CD14-positive monocyte (primary cell): ENCODE results near the gene LIFR. TPM values are rescaled to one million over a fixed set of nuclear protein-coding genes. Genes with fewer than 3 reads are reported as not detected.

ENCODE experiments used
- DNase-seq, 3 donors: peaks; one replicate each; pipeline ENCODE4 v3.0.0-alpha.2; 2011 to 2022
- H2AFZ ChIP-seq: 2 replicates; pipeline ENCODE4 v1.6.0; 2012; ENCODE audit warnings: mild to moderate bottlenecking, low read depth, low read length, inconsistent platforms; ENCODE audit not compliant: insufficient read depth, poor library complexity, severe bottlenecking
- H3K27ac ChIP-seq, 2 donors: 1 replicate in 1 of 2; 2 replicates in 1 of 2; pipeline ENCODE4 v1.5.1; 2012 to 2013; ENCODE audit warnings: low read length in 2 of 2, control low read depth in 1 of 2, inconsistent platforms in 1 of 2, low read depth in 1 of 2, mild to moderate bottlenecking in 1 of 2
- H3K27me3 ChIP-seq, 2 donors: one replicate each; pipeline versions ENCODE4 v1.6.0 to v1.6.1; 2011 to 2013; ENCODE audit warnings: low read length in 2 of 2; ENCODE audit not compliant: control insufficient read depth in 2 of 2, insufficient read depth in 2 of 2
- H3K36me3 ChIP-seq, 2 donors: replicated peaks in 1 of 2; 1 replicate in 1 of 2; 2 replicates in 1 of 2; pipeline versions ENCODE4 v1.5.1 to v1.6.1; 2012 to 2013; ENCODE audit warnings: low read length in 2 of 2, control low read depth in 1 of 2, inconsistent platforms in 1 of 2, mild to moderate bottlenecking in 1 of 2; ENCODE audit not compliant: insufficient read depth in 2 of 2, control insufficient read depth in 1 of 2
- H3K4me1 ChIP-seq, 2 donors: 1 replicate in 1 of 2; 2 replicates in 1 of 2; pipeline versions ENCODE4 v1.5.1 to v1.6.1; 2012 to 2013; ENCODE audit warnings: low read length in 2 of 2, control low read depth in 1 of 2, inconsistent platforms in 1 of 2, mild to moderate bottlenecking in 1 of 2, moderate library complexity in 1 of 2; ENCODE audit not compliant: insufficient read depth in 2 of 2, control insufficient read depth in 1 of 2
- H3K4me2 ChIP-seq: replicated peaks from 2 replicates; pipeline ENCODE3; 2012; ENCODE audit warnings: low read length, moderate library complexity, mild to moderate bottlenecking; ENCODE audit not compliant: poor library complexity, severe bottlenecking; ENCODE audit errors: extremely low read depth
- H3K4me3 ChIP-seq, 3 experiments: fragments of 200-600 bp in 1 of 3; sonication (generic) in 1 of 3; replicated peaks in 1 of 3; 1 replicate in 2 of 3; 2 replicates in 1 of 3; pipeline ENCODE4 v1.5.1; 2011 to 2013; ENCODE audit warnings: low read length in 3 of 3, mild to moderate bottlenecking in 3 of 3, control low read depth in 2 of 3, low read depth in 2 of 3, inconsistent platforms in 1 of 3, moderate library complexity in 1 of 3
- H3K79me2 ChIP-seq: 2 replicates; pipeline ENCODE4 v1.6.0; 2012; ENCODE audit warnings: mild to moderate bottlenecking, control low read depth, inconsistent platforms, low read length, moderate library complexity; ENCODE audit not compliant: insufficient read depth
- H3K9ac ChIP-seq: 2 replicates; pipeline ENCODE4 v1.6.0; 2017; ENCODE audit warnings: low read length, mild to moderate bottlenecking; ENCODE audit not compliant: insufficient read depth, poor library complexity, severe bottlenecking
- H3K9me3 ChIP-seq, 2 donors: replicated peaks in 1 of 2; 1 replicate in 1 of 2; 2 replicates in 1 of 2; pipeline versions ENCODE4 v1.5.1 to v1.6.1; 2012 to 2013; ENCODE audit warnings: low read length in 2 of 2, control low read depth in 1 of 2; ENCODE audit not compliant: control insufficient read depth in 1 of 2, insufficient read depth in 1 of 2
- H4K20me1 ChIP-seq: 2 replicates; pipeline ENCODE4 v1.6.0; 2012; ENCODE audit warnings: mild to moderate bottlenecking, low read length, control low read depth, moderate library complexity; ENCODE audit not compliant: insufficient read depth
- H3K27ac Mint-ChIP-seq, 7 donors: one replicate each; pipeline ENCODE4 v1.8.0; 2020; ENCODE audit warnings: mild to moderate bottlenecking in 7 of 7, mixed read lengths in 7 of 7, moderate library complexity in 6 of 7, inconsistent platforms in 2 of 7
- H3K27me3 Mint-ChIP-seq, 3 donors: one replicate each; pipeline ENCODE4 v1.8.0; 2021 to 2022; ENCODE audit warnings: low read depth in 3 of 3, mild to moderate bottlenecking in 3 of 3, mixed read lengths in 3 of 3, moderate library complexity in 3 of 3, inconsistent platforms in 1 of 3
- H3K36me3 Mint-ChIP-seq, 2 donors: one replicate each; pipeline ENCODE4 v1.8.0; 2020; ENCODE audit warnings: mixed read lengths in 2 of 2, inconsistent platforms in 1 of 2, mild to moderate bottlenecking in 1 of 2
- H3K4me1 Mint-ChIP-seq: one replicate; pipeline ENCODE4 v1.8.0; 2020; ENCODE audit warnings: mild to moderate bottlenecking, mixed read lengths
- H3K4me3 Mint-ChIP-seq, 2 donors: one replicate each; pipeline ENCODE4 v1.8.0; 2020; ENCODE audit warnings: mild to moderate bottlenecking in 2 of 2, mixed read lengths in 2 of 2, moderate library complexity in 1 of 2
- H3K9me3 Mint-ChIP-seq, 7 donors: one replicate each; pipeline ENCODE4 v1.8.0; 2020 to 2022; ENCODE audit warnings: mixed read lengths in 7 of 7, mild to moderate bottlenecking in 6 of 7, moderate library complexity in 6 of 7, inconsistent platforms in 2 of 7
- WGBS: methylation state at CpG from one replicate; pipeline ENCODE4 v1.1.5; 2013; ENCODE audit warnings: missing lambda C conversion rate; ENCODE audit not compliant: insufficient coverage; 5-methylcytosine and 5-hydroxymethylcytosine counted together
- intact Hi-C, 2 donors: fragments of 100-400 bp; cut with micrococcal nuclease; formaldehyde crosslinking; loops; one replicate each; pipeline versions ENCODE4 v1.15.0 to v1.15.1; 2023
- polyA plus RNA-seq, 3 donors: library from polyadenylated mRNA; depleted of rRNA in 1 of 3; unstranded in 2 of 3; stranded (reverse) in 1 of 3; fragments of 300-500 nt in 2 of 3; fragments of >200 nt in 1 of 3; fragmentation: Illumina TruSeq in 2 of 3; gene quantifications; 1 replicate in 2 of 3; 2 replicates in 1 of 3; pipeline ENCODE4 v1.2.3, GENCODE V29; 2012 to 2021
- TF ChIP-seq, protein P1 (sequence below): fragments of 200-600 bp; IDR thresholded peaks from one replicate; pipeline ENCODE4 v1.8.0; 2022; ENCODE audit warnings: antibody characterized with exemption, mild to moderate bottlenecking

LIFR gene
- polyA plus RNA-seq, 3 donors, result not detected

DNA sequence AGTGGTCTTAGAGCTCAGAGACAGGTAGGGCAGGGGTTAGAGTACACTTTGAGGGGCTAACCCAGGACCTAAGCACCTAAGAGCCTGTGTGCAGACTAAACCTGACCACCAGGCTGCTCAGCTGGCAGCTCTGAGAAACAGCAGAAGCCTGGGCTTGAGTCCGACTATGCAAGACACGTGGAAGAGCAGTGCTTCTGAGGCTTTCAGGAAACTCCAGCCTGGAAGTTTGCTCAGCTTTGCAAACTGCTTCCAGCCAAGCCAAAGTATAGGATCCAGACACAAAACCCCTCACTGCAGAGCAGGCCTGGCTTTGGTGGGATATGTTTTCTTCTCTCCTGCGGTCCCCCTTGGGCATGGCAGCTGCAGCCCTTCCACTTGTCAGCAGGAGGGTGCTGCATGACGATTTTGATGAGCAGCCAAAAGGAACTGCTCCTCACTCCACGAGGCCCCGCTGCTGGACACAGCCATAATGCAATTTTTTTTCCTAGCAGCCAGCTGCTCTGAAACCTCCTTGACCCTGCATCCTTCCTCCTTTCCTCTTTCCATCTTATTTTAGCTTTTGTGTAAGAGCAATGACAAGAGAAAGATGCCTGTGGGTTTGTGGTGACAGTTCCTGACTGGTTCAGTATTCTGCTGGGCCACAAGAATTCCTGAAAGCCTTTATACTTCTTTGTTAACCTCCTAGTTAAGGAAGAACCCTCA lies 123.1 kb downstream of the LIFR start:
- H3K4me3 ChIP-seq, result no peak overlapping the region
- intact Hi-C loops, result no loop called here
- no peak overlapping the region for H2AFZ ChIP-seq
- peak overlapping the region in 1 of 2 donors; percentile 57 for H3K4me3 Mint-ChIP-seq
- H3K79me2 ChIP-seq, result no peaks in the 10 kb centered on the region
- DNase-seq, result no peak
- H3K27ac ChIP-seq, result no peak overlapping the region
- peaks cover 81 to 97% (median 88%) of the 10 kb centered on the region in 3 donors for H3K27me3 Mint-ChIP-seq
- H3K9ac ChIP-seq, result no peak overlapping the region
- no peak overlapping the region for H3K4me2 ChIP-seq
- peaks cover 80 to 95% of the 10 kb centered on the region in 2 donors for H3K27me3 ChIP-seq
- H3K9me3 Mint-ChIP-seq, result peaks cover 0 to 10% (median 1%) of the 10 kb centered on the region in 7 donors
- H3K4me1 ChIP-seq, result no peaks in the 10 kb centered on the region
- H3K36me3 Mint-ChIP-seq, result no peaks in the 10 kb centered on the region
- H4K20me1 ChIP-seq, result no peaks in the 10 kb centered on the region
- 37% methylated on average over 2 of the region's 6 CpGs for WGBS
- TF ChIP-seq, protein P1, sequence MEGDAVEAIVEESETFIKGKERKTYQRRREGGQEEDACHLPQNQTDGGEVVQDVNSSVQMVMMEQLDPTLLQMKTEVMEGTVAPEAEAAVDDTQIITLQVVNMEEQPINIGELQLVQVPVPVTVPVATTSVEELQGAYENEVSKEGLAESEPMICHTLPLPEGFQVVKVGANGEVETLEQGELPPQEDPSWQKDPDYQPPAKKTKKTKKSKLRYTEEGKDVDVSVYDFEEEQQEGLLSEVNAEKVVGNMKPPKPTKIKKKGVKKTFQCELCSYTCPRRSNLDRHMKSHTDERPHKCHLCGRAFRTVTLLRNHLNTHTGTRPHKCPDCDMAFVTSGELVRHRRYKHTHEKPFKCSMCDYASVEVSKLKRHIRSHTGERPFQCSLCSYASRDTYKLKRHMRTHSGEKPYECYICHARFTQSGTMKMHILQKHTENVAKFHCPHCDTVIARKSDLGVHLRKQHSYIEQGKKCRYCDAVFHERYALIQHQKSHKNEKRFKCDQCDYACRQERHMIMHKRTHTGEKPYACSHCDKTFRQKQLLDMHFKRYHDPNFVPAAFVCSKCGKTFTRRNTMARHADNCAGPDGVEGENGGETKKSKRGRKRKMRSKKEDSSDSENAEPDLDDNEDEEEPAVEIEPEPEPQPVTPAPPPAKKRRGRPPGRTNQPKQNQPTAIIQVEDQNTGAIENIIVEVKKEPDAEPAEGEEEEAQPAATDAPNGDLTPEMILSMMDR, result no peak
- H3K4me1 Mint-ChIP-seq, result no peaks in the 10 kb centered on the region
- H3K27ac Mint-ChIP-seq, result no peak overlapping the region
- no peaks in the 10 kb centered on the region for H3K36me3 ChIP-seq
- H3K9me3 ChIP-seq, result peaks cover 1 to 2% of the 10 kb centered on the region in 2 donors

DNA sequence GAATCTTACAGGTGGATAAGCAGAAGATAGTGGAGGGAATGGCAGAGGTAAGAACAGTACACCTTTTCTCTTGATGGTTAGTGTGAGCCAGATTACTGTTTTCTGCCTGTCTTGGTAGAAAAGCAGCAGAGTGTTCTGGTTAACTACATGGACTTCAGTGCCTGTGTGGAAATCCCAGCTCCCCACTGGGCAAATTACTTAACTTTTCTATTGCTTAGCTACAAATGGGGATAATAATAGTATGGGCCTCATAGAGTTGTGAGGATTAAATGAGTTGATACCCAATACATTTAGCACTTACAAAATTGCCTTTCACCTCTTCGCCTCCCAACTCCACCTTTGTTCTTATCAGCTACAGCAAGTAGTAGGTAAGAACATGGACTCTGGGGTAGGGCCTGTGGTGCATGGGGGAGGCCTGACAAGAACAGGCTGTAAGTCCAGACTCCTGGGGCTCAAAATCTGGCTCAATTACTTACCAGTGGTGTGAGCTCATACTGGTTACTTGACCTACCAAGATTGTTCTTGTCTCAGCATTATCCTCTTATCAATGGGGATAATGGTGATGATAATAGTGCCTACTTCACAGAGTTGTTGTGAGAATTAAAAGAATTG lies 125.1 kb downstream of the LIFR start:
- Histone ChIP-seq H4K20me1 (no peaks in the 10 kb centered on the region), H3K9me3 (no peaks in the 10 kb centered on the region), H3K27me3 (peaks cover 81 to 96% of the 10 kb centered on the region in 2 donors), H3K27ac (no peak overlapping the region), H3K9ac (no peak overlapping the region), H3K4me3 (no peak overlapping the region), H3K79me2 (no peaks in the 10 kb centered on the region), H2AFZ (no peak overlapping the region), H3K4me1 (no peaks in the 10 kb centered on the region), H3K36me3 (no peaks in the 10 kb centered on the region), H3K4me2 (no peak overlapping the region)
- TF ChIP-seq, protein P1, result no peak
- H3K27me3 Mint-ChIP-seq, result peaks cover 78 to 94% (median 85%) of the 10 kb centered on the region in 3 donors
- no peaks in the 10 kb centered on the region for H3K4me1 Mint-ChIP-seq
- no peaks in the 10 kb centered on the region for H3K36me3 Mint-ChIP-seq
- WGBS, result no CpG with 5 or more reads among the region's 1 CpG
- peaks cover 0 to 4% (median 0%) of the 10 kb centered on the region in 7 donors for H3K9me3 Mint-ChIP-seq
- peak overlapping the region in 1 of 2 donors; percentile 8 for H3K4me3 Mint-ChIP-seq
- DNase-seq, result no peak
- intact Hi-C loops, result no loop called here
- H3K27ac Mint-ChIP-seq, result no peak overlapping the region
